HCT116 (cell line): Measurements from ENCODE around the gene ZBTB7B. TPM values are rescaled to one million over a fixed set of nuclear protein-coding genes. Genes with fewer than 3 reads are reported as not detected.

Source experiments
- ATAC-seq: fragments of 200-7000 bp; cut with Tn5 transposase; 2 replicates; pipeline ENCODE4 v1.9.1; 2020; ENCODE audit warnings: mild to moderate bottlenecking, moderate library complexity
- BruUV-seq: library from RNA; stranded (reverse); fragments of 400-500 nt; replicated peaks from 2 replicates; lab custom pipeline; 2021; lab: Mats Ljungman, UMichigan
- CTCF ChIA-PET: fragments of 300-600 bp; sonication (Branson Sonifier 250); formaldehyde crosslinking; loops from one replicate; lab custom pipeline; 2021; ENCODE audit warnings: antibody characterized with exemption; lab: Charles Lee
- POLR2A ChIA-PET: fragments of 300-600, 350-600 bp; sonication (Branson Sonifier 250); formaldehyde crosslinking; loops from one replicate; lab custom pipeline; 2021; ENCODE audit warnings: antibody characterized with exemption; lab: Charles Lee
- RAD21 ChIA-PET, 2 experiments: fragments of 300-600 bp; sonication (Branson Sonifier 250); formaldehyde crosslinking; loops; one replicate each; lab custom pipeline; 2023; ENCODE audit warnings: low total read pairs in 2 of 2; ENCODE audit not compliant: uncharacterized antibody in 2 of 2, unreplicated experiment in 2 of 2, low non-redundant PET in 1 of 2; lab: Charles Lee
- DNase-seq: peaks from one replicate; pipeline ENCODE4 v3.0.0-alpha.2; 2010; ENCODE audit warnings: low read depth, low spot score
- H2AFZ ChIP-seq: fragments of 200-600 bp; shearing (Covaris generic), sonication (generic); 2 replicates; pipeline ENCODE4 v1.6.1; 2017; ENCODE audit warnings: low read depth, mixed run types, mixed read lengths, antibody characterized with exemption, low read length; ENCODE audit not compliant: poor library complexity, severe bottlenecking
- H3K27ac ChIP-seq: 2 replicates; pipeline ENCODE4 v1.5.1; 2012; ENCODE audit warnings: low read depth, low read length
- H3K27me3 ChIP-seq: fragments of 200-600 bp; sonication (generic); 2 replicates; pipeline ENCODE4 v1.6.1; 2016; ENCODE audit warnings: mixed run types, low read length, mixed read lengths; ENCODE audit not compliant: insufficient read depth
- H3K36me3 ChIP-seq, 2 experiments: fragments of 200-500 bp in 1 of 2; fragments of 200-600 bp in 1 of 2; sonication (Bioruptor generic) in 1 of 2; sonication (generic) in 1 of 2; 2 replicates each; pipeline versions ENCODE4 v1.5.1 to v1.6.1; 2014 to 2016; ENCODE audit warnings: low read length in 2 of 2, inconsistent platforms in 1 of 2, mixed read lengths in 1 of 2, mixed run types in 1 of 2; ENCODE audit not compliant: insufficient read depth in 2 of 2, control insufficient read depth in 1 of 2
- H3K4me1 ChIP-seq, 2 experiments: fragments of 200-600 bp in 1 of 2; sonication (generic) in 1 of 2; 2 replicates each; pipeline versions ENCODE4 v1.5.1 to v1.6.1; 2012 to 2017; ENCODE audit warnings: low read length in 2 of 2, inconsistent platforms in 1 of 2, mild to moderate bottlenecking in 1 of 2, mixed read lengths in 1 of 2, mixed run types in 1 of 2, moderate library complexity in 1 of 2; ENCODE audit not compliant: insufficient read depth in 2 of 2, control insufficient read depth in 1 of 2
- H3K4me2 ChIP-seq: fragments of 200-600 bp; sonication (generic); 2 replicates; pipeline ENCODE4 v1.6.1; 2017; ENCODE audit warnings: mixed run types, low read length, mixed read lengths
- H3K4me3 ChIP-seq, 2 experiments: fragments of 200-600 bp in 1 of 2; sonication (generic) in 1 of 2; replicated peaks in 1 of 2; 2 replicates each; pipeline ENCODE4 v1.5.1; 2011 to 2016; ENCODE audit warnings: low read length in 2 of 2, control low read depth in 1 of 2, low read depth in 1 of 2, mild to moderate bottlenecking in 1 of 2, mixed read lengths in 1 of 2, mixed run types in 1 of 2
- H3K79me2 ChIP-seq: fragments of 200-600 bp; sonication (generic); 2 replicates; pipeline ENCODE4 v1.6.1; 2017; ENCODE audit warnings: mild to moderate bottlenecking, mixed run types, low read length, moderate library complexity, mixed read lengths; ENCODE audit not compliant: insufficient read depth
- H3K9ac ChIP-seq: fragments of 200-600 bp; sonication (generic); 2 replicates; pipeline ENCODE4 v1.6.1; 2016; ENCODE audit warnings: low read length, mixed read lengths
- H3K9me2 ChIP-seq: fragments of 200-600 bp; sonication (generic), shearing (Covaris generic); 2 replicates; pipeline ENCODE4 v1.6.1; 2017; ENCODE audit warnings: mixed run types, mild to moderate bottlenecking, moderate library complexity; ENCODE audit not compliant: insufficient read depth
- H3K9me3 ChIP-seq, 2 experiments: fragments of 200-500 bp in 1 of 2; fragments of 200-600 bp in 1 of 2; sonication (Bioruptor generic) in 1 of 2; sonication (generic) in 1 of 2; 2 replicates each; pipeline ENCODE4 v1.6.1; 2014 to 2017; ENCODE audit warnings: low read length in 2 of 2, mixed read lengths in 2 of 2, inconsistent platforms in 1 of 2, low read depth in 1 of 2, mild to moderate bottlenecking in 1 of 2, mixed run types in 1 of 2, moderate library complexity in 1 of 2; ENCODE audit not compliant: control insufficient read depth in 1 of 2, insufficient read depth in 1 of 2
- H4K20me1 ChIP-seq: fragments of 200-600 bp; sonication (generic), shearing (Covaris generic); 2 replicates; pipeline ENCODE4 v1.6.1; 2017; ENCODE audit warnings: mixed run types, mild to moderate bottlenecking, moderate library complexity; ENCODE audit not compliant: insufficient read depth
- CBX3 ChIP-seq: IDR thresholded peaks from 2 replicates; pipeline ENCODE4 v1.6.1; 2012; ENCODE audit warnings: low read depth
- CEBPB ChIP-seq: IDR thresholded peaks from 2 replicates; pipeline ENCODE4 v1.6.1; 2012; ENCODE audit warnings: low read depth
- EGR1 ChIP-seq: IDR thresholded peaks from 2 replicates; pipeline ENCODE4 v1.6.1; 2012; ENCODE audit warnings: low read depth
- ELF1 ChIP-seq: IDR thresholded peaks from 2 replicates; pipeline ENCODE4 v1.6.1; 2012; ENCODE audit warnings: low read depth, borderline replicate concordance
- EZH2 ChIP-seq: fragments of 200-600 bp; sonication (generic); IDR thresholded peaks from 2 replicates; pipeline ENCODE4 v1.6.1; 2017; ENCODE audit warnings: antibody characterized with exemption, mixed run types
- EZH2phosphoT487 ChIP-seq: fragments of 200-600 bp; IDR thresholded peaks from 2 replicates; pipeline ENCODE4 v1.6.1; 2018; ENCODE audit warnings: antibody characterized with exemption, borderline replicate concordance
- FOSL1 ChIP-seq: IDR thresholded peaks from 2 replicates; pipeline ENCODE4 v1.6.1; 2012; ENCODE audit warnings: low read depth
- POLR2AphosphoS5 ChIP-seq: IDR thresholded peaks from 2 replicates; pipeline ENCODE4 v1.6.1; 2011; ENCODE audit warnings: mild to moderate bottlenecking, low read depth, low read length, moderate library complexity
- RAD21 ChIP-seq: IDR thresholded peaks from 2 replicates; pipeline ENCODE4 v1.6.1; 2012; ENCODE audit warnings: low read depth, mild to moderate bottlenecking
- SIN3A ChIP-seq: IDR thresholded peaks from 2 replicates; pipeline ENCODE4 v1.6.1; 2012; ENCODE audit warnings: low read depth
- SP1 ChIP-seq: IDR thresholded peaks from 2 replicates; pipeline ENCODE4 v1.6.1; 2012; ENCODE audit warnings: low read depth
- SRF ChIP-seq: IDR thresholded peaks from 2 replicates; pipeline ENCODE4 v1.6.1; 2012; ENCODE audit warnings: low read depth
- YY1 ChIP-seq: IDR thresholded peaks from 2 replicates; pipeline ENCODE4 v1.6.1; 2011; ENCODE audit warnings: low read length, low read depth, moderate library complexity, mild to moderate bottlenecking; ENCODE audit not compliant: insufficient replicate concordance; ENCODE audit errors: extremely low read depth
- ZFX ChIP-seq: fragments of 450-650 bp; IDR thresholded peaks from 2 replicates; pipeline ENCODE4 v1.6.1; 2017
- intact Hi-C: fragments of 100-400 bp; cut with micrococcal nuclease; formaldehyde crosslinking; loops from 2 replicates; pipeline ENCODE4 v1.10.0; 2022
- total RNA-seq: library from RNA; stranded (reverse); gene quantifications from one replicate; pipeline ENCODE4 v1.2.1, GENCODE V29; 2021; ENCODE audit not compliant: unreplicated experiment
- TF ChIP-seq, protein P1 (sequence below): IDR thresholded peaks from 2 replicates; pipeline ENCODE4 v1.6.1; 2012
- TF ChIP-seq, protein P2 (sequence below): IDR thresholded peaks from 2 replicates; pipeline ENCODE4 v1.6.1; 2012
- TF ChIP-seq, protein P3 (sequence below): IDR thresholded peaks from 2 replicates; pipeline ENCODE4 v1.6.1; 2011; ENCODE audit warnings: mild to moderate bottlenecking, low read length, moderate library complexity; ENCODE audit not compliant: insufficient replicate concordance; ENCODE audit errors: extremely low read depth
- TF ChIP-seq, protein P4 (sequence below), 3 experiments: fragments of 200-600 bp in 1 of 3; sonication (generic) in 1 of 3; IDR thresholded peaks in 2 of 3; conservative IDR thresholded peaks in 1 of 3; 2 replicates each; pipeline ENCODE4 v1.5.1; 2012 to 2017; ENCODE audit warnings: low read depth in 2 of 3, low read length in 2 of 3, antibody characterized with exemption in 1 of 3, borderline replicate concordance in 1 of 3, control low read depth in 1 of 3, mild to moderate bottlenecking in 1 of 3, mixed read lengths in 1 of 3, mixed run types in 1 of 3, moderate library complexity in 1 of 3; ENCODE audit not compliant: insufficient read depth in 1 of 3

Gene ZBTB7B
- total RNA-seq, 1 experiment from 2014 or later = 57.0 TPM

DNA sequence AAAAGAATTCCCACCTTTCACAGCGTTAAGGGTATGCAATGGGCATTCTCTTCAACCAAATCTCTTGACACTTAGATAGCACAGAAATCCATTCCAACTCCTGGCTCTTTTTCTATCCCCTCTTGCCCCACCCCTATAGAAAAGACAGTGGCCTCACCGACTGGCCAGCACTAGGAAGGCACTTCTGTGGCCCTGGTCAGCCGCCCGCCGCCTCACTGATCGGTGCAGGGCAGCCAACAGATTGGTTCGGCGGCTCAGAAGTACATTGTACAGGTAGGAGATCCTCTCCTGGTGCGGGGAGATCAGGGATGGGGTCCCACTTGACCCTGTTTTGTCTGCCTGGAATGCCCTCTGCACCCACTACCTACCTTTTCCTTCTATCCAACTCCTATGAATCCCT, 21.7 kb downstream of the ZBTB7B start:
- POLR2A ChIA-PET = no interaction called here
- Histone ChIP-seq H3K27me3 (no peaks in the 10 kb centered on the region), H3K4me1 (peaks cover 24 to 53% of the 10 kb centered on the region in 2 experiments), H3K36me3 (no peaks in the 10 kb centered on the region), H3K4me3 (no peak overlapping the region), H2AFZ (no peak overlapping the region), H3K9me2 (no peaks in the 10 kb centered on the region), H3K79me2 (no peaks in the 10 kb centered on the region), H3K9ac (no peak overlapping the region), H3K4me2 (no peak overlapping the region), H3K27ac (no peak overlapping the region), H4K20me1 (no peaks in the 10 kb centered on the region), H3K9me3 (no peaks in the 10 kb centered on the region)
- intact Hi-C loops = no loop called here
- CTCF ChIA-PET = no interaction called here
- DNase-seq (no peak), ATAC-seq (no peak)
- no peak for TF ChIP-seq EZH2phosphoT487
- no peak for TF ChIP-seq FOSL1
- TF ChIP-seq, protein P1, sequence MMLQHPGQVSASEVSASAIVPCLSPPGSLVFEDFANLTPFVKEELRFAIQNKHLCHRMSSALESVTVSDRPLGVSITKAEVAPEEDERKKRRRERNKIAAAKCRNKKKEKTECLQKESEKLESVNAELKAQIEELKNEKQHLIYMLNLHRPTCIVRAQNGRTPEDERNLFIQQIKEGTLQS = no peak
- no peak for TF ChIP-seq EGR1
- no peak for TF ChIP-seq SRF
- TF ChIP-seq POLR2AphosphoS5 = no peak
- TF ChIP-seq, protein P2, sequence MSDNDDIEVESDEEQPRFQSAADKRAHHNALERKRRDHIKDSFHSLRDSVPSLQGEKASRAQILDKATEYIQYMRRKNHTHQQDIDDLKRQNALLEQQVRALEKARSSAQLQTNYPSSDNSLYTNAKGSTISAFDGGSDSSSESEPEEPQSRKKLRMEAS = no peak
- no peak for TF ChIP-seq ELF1
- no peak for TF ChIP-seq EZH2
- TF ChIP-seq CEBPB = no peak
- TF ChIP-seq, protein P3, sequence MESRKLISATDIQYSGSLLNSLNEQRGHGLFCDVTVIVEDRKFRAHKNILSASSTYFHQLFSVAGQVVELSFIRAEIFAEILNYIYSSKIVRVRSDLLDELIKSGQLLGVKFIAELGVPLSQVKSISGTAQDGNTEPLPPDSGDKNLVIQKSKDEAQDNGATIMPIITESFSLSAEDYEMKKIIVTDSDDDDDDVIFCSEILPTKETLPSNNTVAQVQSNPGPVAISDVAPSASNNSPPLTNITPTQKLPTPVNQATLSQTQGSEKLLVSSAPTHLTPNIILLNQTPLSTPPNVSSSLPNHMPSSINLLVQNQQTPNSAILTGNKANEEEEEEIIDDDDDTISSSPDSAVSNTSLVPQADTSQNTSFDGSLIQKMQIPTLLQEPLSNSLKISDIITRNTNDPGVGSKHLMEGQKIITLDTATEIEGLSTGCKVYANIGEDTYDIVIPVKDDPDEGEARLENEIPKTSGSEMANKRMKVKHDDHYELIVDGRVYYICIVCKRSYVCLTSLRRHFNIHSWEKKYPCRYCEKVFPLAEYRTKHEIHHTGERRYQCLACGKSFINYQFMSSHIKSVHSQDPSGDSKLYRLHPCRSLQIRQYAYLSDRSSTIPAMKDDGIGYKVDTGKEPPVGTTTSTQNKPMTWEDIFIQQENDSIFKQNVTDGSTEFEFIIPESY = no peak
- TF ChIP-seq, protein P4, sequence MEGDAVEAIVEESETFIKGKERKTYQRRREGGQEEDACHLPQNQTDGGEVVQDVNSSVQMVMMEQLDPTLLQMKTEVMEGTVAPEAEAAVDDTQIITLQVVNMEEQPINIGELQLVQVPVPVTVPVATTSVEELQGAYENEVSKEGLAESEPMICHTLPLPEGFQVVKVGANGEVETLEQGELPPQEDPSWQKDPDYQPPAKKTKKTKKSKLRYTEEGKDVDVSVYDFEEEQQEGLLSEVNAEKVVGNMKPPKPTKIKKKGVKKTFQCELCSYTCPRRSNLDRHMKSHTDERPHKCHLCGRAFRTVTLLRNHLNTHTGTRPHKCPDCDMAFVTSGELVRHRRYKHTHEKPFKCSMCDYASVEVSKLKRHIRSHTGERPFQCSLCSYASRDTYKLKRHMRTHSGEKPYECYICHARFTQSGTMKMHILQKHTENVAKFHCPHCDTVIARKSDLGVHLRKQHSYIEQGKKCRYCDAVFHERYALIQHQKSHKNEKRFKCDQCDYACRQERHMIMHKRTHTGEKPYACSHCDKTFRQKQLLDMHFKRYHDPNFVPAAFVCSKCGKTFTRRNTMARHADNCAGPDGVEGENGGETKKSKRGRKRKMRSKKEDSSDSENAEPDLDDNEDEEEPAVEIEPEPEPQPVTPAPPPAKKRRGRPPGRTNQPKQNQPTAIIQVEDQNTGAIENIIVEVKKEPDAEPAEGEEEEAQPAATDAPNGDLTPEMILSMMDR (IDR thresholded peaks at IDR 0.05 in 2 of 3, conservative IDR thresholded peaks at IDR 0.05 in 1 of 3; ENCODE audit: borderline replicate concordance in 1 of 3, insufficient read depth in 1 of 3, low read depth in 2 of 3, low read length in 2 of 3) = no peak
- no peak for TF ChIP-seq CBX3
- no peak for TF ChIP-seq YY1
- TF ChIP-seq SIN3A = no peak
- no peak for TF ChIP-seq RAD21
- no peak for TF ChIP-seq SP1
- TF ChIP-seq ZFX = no peak
- RAD21 ChIA-PET = no interaction called here
- no TSS peak for BruUV-seq
